Astrocyte of the cerebellum (primary cell): ENCODE measurements around the gene NUDT2.

Source experiments
- DNase-seq: peaks from one replicate; pipeline ENCODE4 v3.0.0-alpha.2; 2011; ENCODE audit warnings: low read depth
- H3K4me3 ChIP-seq: 2 replicates; pipeline ENCODE4 v1.5.1; 2011; ENCODE audit warnings: mild to moderate bottlenecking, low read depth, low read length, moderate library complexity
- CTCF ChIP-seq: IDR thresholded peaks from 2 replicates; pipeline ENCODE4 v1.5.1; 2012; ENCODE audit warnings: low read length, low read depth, moderate library complexity, mild to moderate bottlenecking; ENCODE audit errors: missing control alignments
- in situ Hi-C: cut with HindIII; loops from 2 replicates; pipeline ENCODE4 v1.10.0; 2017; ENCODE audit warnings: low sequenced_read_pairs

The NUDT2 gene

DNA sequence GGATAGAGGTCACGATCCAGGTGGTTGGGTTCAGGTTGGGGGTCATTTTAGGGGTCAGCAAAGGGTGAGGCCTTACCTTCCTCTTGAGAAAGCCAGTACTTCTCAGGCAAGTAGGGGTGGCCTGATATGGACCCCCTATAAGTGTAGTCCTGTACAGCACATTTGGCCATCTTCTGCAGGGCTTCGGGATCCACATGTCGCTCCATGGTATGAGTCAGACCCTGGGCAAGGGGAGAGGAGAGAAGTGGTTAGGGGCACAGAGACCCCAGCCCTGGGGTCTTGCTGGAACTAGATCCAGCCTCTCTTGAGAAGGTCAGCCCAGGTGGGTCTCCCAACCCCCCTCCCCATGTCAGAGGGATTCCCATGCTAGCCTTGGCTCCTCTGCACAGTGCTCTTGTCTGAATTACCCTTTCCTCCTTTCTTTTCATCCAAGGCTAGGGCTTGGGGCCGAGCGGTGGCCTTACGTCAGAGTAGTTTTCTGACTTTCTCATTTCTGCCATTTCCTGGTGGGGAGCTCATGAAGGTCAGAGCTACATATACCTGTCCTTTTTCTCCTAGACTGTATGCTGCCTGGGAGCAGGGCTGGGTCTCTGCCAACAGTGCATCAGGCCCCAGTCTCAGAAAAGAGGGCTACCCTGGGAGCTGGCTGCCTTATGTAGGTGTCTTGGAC is 56.3 kb downstream of the NUDT2 start:
- H3K4me3 ChIP-seq: no peak overlapping the region
- in situ Hi-C loops: no loop called here
- no peak for TF ChIP-seq CTCF
- no peak for DNase-seq

DNA sequence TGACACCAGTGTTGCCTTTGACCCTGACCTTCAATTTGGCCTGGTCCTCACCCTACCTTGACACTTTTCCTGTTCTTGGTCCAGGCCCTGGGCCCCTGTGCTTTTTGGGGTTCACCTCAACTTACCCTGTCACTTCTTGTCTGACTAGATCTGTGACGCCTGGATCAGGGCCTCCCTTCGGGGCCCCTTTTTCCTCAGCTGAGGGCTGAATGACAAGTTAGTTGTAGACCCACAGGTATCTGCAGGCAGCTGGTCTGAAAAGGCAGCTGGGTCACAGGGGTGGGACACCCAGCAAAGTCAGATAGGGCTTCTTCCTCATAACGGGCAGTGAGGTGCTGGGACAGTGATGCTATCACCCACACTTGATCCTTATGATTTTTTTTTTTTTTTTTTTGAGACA is 57.3 kb downstream of the NUDT2 start:
- no peak for TF ChIP-seq CTCF
- in situ Hi-C loops: no loop called here
- H3K4me3 ChIP-seq: no peak overlapping the region
- DNase-seq: no peak

GRCh38 chr9:34387239-34387638 is 57.9 kb downstream of the NUDT2 start:
- no peak for DNase-seq
- in situ Hi-C loops: no loop called here
- no peak overlapping the region for H3K4me3 ChIP-seq
- TF ChIP-seq CTCF: no peak

- no peak overlapping the region for H3K4me3 ChIP-seq
- in situ Hi-C loops: no loop called here
- DNase-seq: no peak
- no peak for TF ChIP-seq CTCF
These were observed 63.1 kb downstream of the NUDT2 start for GRCh38 chr9:34392511-34392910.
